NT2/D1 (cell line): ENCODE data around the gene PLEKHA6.

Source experiments
- SUZ12 ChIP-seq: IDR thresholded peaks from 2 replicates; pipeline ENCODE4 v1.6.1; 2011; ENCODE audit not compliant: insufficient read length, insufficient read depth; ENCODE audit errors: extremely low read depth
- YY1 ChIP-seq: IDR thresholded peaks from 2 replicates; pipeline ENCODE4 v1.6.1; 2011; ENCODE audit not compliant: insufficient read length, insufficient read depth
- ZNF274 ChIP-seq: IDR thresholded peaks from 2 replicates; pipeline ENCODE4 v1.6.1; 2011; ENCODE audit warnings: mild to moderate bottlenecking, low read depth, low read length

DNA sequence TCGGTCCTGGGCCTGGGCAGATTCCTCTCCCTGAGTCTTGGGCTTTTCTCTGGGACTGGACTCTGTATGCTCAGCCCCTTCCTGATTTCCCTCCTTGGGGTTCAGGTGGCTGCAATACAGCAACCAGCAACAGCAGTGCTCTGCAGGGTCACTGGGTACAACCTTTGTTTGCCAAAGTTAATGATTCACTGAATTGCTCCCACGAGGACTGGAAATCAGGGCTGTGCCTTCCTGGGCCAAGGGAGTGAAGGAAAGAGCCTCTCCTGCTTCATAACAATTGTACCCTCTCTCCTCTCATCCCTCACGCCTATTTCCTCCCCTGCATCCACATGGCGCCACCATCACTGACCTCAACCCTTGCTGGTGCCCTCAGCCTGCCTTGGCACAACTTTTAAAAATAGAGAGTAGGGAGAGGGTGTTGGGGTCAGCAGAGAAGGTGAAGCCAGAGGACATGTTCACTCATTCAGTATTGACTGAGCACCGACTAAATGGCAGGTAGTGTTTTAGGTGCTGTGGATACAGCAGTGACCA lies 93.2 kb downstream of the PLEKHA6 start:
- TF ChIP-seq ZNF274 (no peak), YY1 (no peak), SUZ12 (no peak)
